OCI-LY7 (cell line): ENCODE data around the gene UACA. TPM values are rescaled to one million over a fixed set of nuclear protein-coding genes. Genes with fewer than 3 reads are reported as not detected.

Source experiments
- total RNA-seq, 2 experiments: library from RNA; depleted of rRNA in 1 of 2; stranded (reverse); fragments of >200 nt in 1 of 2; shearing (Covaris generic) in 1 of 2; gene quantifications; 2 replicates each; pipeline ENCODE4 v1.2.3, GENCODE V29; 2014 to 2022

Gene UACA
- total RNA-seq, 2 experiments from 2014 or later, result not detected

Other genes starting within 250 kb of the UACA start
- gene LARP6, start 90.6 kb upstream of the UACA start, total RNA-seq (2014; rRNA removed; shearing (Covaris generic)), result not detected in 2 replicates
- gene LARP6, start 90.6 kb upstream of the UACA start, total RNA-seq (2022), result not detected in 2 replicates
- not detected in 2 replicates for gene THAP10, start 128.9 kb upstream of the UACA start, total RNA-seq (2014; rRNA removed; shearing (Covaris generic))
- not detected in 2 replicates for gene THAP10, start 128.9 kb upstream of the UACA start, total RNA-seq (2022)
- not detected in 2 replicates for gene LRRC49, start 129.3 kb upstream of the UACA start, total RNA-seq (2014; rRNA removed; shearing (Covaris generic))
- not detected in 2 replicates for gene LRRC49, start 129.3 kb upstream of the UACA start, total RNA-seq (2022)